AG04449 (cell line): ENCODE data around the gene ATRAID.

Source experiments
- CTCF ChIA-PET: fragments of 350-600 bp; formaldehyde crosslinking; extraction: SDS; loops from one replicate; lab custom pipeline; 2021; ENCODE audit warnings: antibody characterized with exemption; lab: Yijun Ruan, JAX
- POLR2A ChIA-PET: fragments of 400-600, 350-600 bp; formaldehyde crosslinking; extraction: SDS; loops from one replicate; lab custom pipeline; 2020; ENCODE audit warnings: antibody characterized with exemption, inconsistent platforms; lab: Yijun Ruan, JAX
- DNase-seq: peaks from one replicate; pipeline ENCODE4 v3.0.0-alpha.2; 2010; ENCODE audit warnings: low read depth, low spot score
- H3K4me3 ChIP-seq: 2 replicates; pipeline ENCODE4 v1.5.1; 2011; ENCODE audit warnings: low read depth, mild to moderate bottlenecking, control low read depth, low read length
- CTCF ChIP-seq: IDR thresholded peaks from one replicate; pipeline ENCODE4 v1.5.1; 2011; ENCODE audit warnings: mild to moderate bottlenecking, moderate library complexity, low read length, control low read depth, inconsistent platforms; ENCODE audit not compliant: insufficient read depth; ENCODE audit errors: missing control alignments

The ATRAID gene

GRCh38 chr2:27216416-27217137 lies 4.7 kb downstream of the ATRAID start:
- no peak for TF ChIP-seq CTCF
- no peak for DNase-seq
- POLR2A ChIA-PET, result no interaction called here
- CTCF ChIA-PET, result interaction anchor here (0.6 to 2.5 kb wide), 12 partner anchors 10 to 119 kb away, joined by 3 to 8 read pairs (median 4); partner anchors contain the start of genes PREB and TRIM54
- H3K4me3 ChIP-seq, result peak overlapping the region; percentile 87

- POLR2A ChIA-PET, result interaction anchor here (0.8 kb wide), 2 partner anchors 62 to 139 kb away, joined by 3 to 5 read pairs; partner anchors contain the start of gene EMILIN1
- CTCF ChIA-PET, result interaction anchor here (0.6 to 2.5 kb wide), 16 partner anchors 9 to 132 kb away, joined by 3 to 8 read pairs (median 3); partner anchors contain the start of genes PREB and TRIM54
- no peak for DNase-seq
- peak within 1 kb of the TSS; percentile 87 for H3K4me3 ChIP-seq
- peak; percentile 26 for TF ChIP-seq CTCF
These were observed 5.6 kb downstream of the ATRAID start, which contains the start of gene CAD for GRCh38 chr2:27217173-27218121. Gene CAD, plus strand, starts transcription at chr2:27217369. Its CDS starts 183 bp downstream, at chr2:27217552.

DNA sequence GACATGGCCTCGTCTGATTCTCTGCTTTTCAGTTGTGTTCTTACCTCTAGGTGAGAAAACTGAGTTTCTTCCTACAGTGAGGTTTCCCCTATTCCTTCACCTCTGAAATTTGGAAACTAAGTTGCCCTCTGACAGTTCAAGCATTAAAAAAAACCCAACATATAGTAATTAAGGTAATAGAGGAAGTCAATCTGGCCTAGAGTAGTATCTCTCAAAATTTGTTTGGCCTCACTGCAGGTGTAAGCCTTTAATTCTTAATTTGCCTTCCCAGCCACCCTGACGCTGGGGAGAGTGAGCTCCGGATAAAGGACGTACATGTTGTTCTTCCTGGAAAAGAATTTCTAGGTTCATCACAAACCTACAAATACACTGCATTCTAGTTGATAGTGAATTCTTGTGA lies 6.8 kb downstream of the ATRAID start:
- POLR2A ChIA-PET, result no interaction called here
- TF ChIP-seq CTCF, result no peak
- peak overlapping the region; percentile 87 for H3K4me3 ChIP-seq
- no peak for DNase-seq
- CTCF ChIA-PET, result interaction anchor here (0.8 to 2.5 kb wide), 7 partner anchors 14 to 133 kb away, joined by 3 to 8 read pairs (median 3); partner anchors contain the start of gene TRIM54

DNA sequence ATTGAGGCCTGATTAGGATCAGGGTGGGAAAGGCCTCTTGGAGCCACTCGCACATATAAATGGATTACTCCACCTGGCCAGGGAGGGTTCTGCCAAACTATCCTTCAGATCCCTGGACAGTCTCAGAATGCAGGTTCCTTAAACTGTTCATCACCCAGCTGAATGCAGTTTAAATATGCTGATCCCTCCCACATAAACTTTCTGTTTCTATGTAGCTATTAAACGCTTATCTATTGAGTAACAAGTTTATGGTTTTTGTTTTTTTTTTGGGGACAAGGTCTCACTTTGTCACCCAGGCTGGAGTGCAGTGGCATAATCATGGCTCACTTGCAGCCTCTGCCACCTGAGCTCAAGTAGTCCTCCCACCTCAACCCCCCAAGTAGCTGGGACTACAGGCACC lies 7.2 kb downstream of the ATRAID start:
- no peak for TF ChIP-seq CTCF
- CTCF ChIA-PET, result interaction anchor here (1.0 to 2.5 kb wide), 6 partner anchors 17 to 134 kb away, joined by 3 to 8 read pairs (median 4); partner anchors contain the start of gene TRIM54
- POLR2A ChIA-PET, result no interaction called here
- DNase-seq, result no peak
- H3K4me3 ChIP-seq, result no peak overlapping the region

GRCh38 chr2:27220091-27220490 lies 8.2 kb downstream of the ATRAID start:
- ChIA-PET POLR2A (interaction anchor here (1.0 kb wide), 1 partner anchor 12 kb away, joined by 3 read pairs; no protein-coding TSS in a partner anchor), CTCF (interaction anchor here (0.7 to 1.4 kb wide), 3 partner anchors 60 to 124 kb away, joined by 3 to 6 read pairs (median 4); no protein-coding TSS in a partner anchor)
- no peak for DNase-seq
- no peak for TF ChIP-seq CTCF
- no peak overlapping the region for H3K4me3 ChIP-seq
